Lower leg skin (tissue), 3 donors: ENCODE data around the gene ZFYVE28.

Experiments
- POLR2A ChIP-seq, 2 donors: fragments of 450-650 bp; IDR thresholded peaks; one replicate each; pipeline ENCODE4 v1.6.1; 2016 to 2017; ENCODE audit warnings: antibody characterized with exemption in 2 of 2, mild to moderate bottlenecking in 1 of 2, moderate library complexity in 1 of 2
- TF ChIP-seq, protein P1 (sequence below), 3 donors: fragments of 450-650 bp; IDR thresholded peaks; one replicate each; pipeline ENCODE4 v1.5.1; 2016; ENCODE audit warnings: antibody characterized with exemption in 3 of 3, mild to moderate bottlenecking in 3 of 3, moderate library complexity in 2 of 3

DNA sequence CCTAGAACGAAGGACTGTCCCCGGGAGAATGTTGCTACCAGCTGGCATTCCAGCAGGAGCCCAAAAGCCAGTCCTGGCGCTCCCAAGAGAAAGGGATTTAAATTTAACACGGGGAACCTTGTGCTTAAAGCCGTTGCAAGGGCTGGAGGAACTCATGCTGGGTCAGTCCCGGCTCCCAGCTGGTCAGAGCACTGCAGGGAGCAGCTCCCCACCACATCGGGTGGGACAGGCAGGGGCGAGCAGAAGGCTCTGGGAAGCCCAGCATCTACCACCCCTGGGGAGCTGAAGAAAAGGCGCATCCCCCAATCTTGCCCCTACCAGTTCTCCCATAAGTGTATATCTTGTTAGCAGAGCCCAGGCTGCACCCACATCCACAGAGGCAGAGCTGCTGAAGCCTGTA lies 16.0 kb upstream of the ZFYVE28 start:
- TF ChIP-seq, protein P1, sequence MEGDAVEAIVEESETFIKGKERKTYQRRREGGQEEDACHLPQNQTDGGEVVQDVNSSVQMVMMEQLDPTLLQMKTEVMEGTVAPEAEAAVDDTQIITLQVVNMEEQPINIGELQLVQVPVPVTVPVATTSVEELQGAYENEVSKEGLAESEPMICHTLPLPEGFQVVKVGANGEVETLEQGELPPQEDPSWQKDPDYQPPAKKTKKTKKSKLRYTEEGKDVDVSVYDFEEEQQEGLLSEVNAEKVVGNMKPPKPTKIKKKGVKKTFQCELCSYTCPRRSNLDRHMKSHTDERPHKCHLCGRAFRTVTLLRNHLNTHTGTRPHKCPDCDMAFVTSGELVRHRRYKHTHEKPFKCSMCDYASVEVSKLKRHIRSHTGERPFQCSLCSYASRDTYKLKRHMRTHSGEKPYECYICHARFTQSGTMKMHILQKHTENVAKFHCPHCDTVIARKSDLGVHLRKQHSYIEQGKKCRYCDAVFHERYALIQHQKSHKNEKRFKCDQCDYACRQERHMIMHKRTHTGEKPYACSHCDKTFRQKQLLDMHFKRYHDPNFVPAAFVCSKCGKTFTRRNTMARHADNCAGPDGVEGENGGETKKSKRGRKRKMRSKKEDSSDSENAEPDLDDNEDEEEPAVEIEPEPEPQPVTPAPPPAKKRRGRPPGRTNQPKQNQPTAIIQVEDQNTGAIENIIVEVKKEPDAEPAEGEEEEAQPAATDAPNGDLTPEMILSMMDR (IDR thresholded peaks at IDR 0.05): no peak
- no peak for TF ChIP-seq POLR2A (IDR thresholded peaks at IDR 0.05)
